ENCODE results near the gene IMPACT.

Gene IMPACT

DNA sequence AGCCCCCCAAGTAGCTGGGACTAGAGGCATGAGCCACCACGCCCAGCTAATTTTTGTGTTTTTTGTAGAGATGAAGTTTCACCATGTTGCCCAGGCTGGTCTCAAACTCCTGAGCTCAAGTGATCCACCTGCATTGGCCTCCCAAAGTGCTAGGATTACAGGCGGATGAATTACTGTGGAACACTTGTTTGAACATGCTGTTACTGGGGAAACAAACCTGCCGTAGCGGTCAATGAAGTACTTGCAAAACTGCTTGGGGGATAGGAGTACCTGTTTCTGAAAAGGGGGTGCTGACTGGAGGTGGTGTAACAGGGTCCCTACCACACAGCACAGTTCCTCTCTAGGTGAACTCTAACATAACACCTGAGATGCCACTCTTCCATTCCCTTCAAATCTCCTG, 5.9 kb upstream of the IMPACT start:
- H3K9me3 ChIP-seq (ENCODE audit: insufficient read depth, low read length): no peaks in the 10 kb centered on the region

DNA sequence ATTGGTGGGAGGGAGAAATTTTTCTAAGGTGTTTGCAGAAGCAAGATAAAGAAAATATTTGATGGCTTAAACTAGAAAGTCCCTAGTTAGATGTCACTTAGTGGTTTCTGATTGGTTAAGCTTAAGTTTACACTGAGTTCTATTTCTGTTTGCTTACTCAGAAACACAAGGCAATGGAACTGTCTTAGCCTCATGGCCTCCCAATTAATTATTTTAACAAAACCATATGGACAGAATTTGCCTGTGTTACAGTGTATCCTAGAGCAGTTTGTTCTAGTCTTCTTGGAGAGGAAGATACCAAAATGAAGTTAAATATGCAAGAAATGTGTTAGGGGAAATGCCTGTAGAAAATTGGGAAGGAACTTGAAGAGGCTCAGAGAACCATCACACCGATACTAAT, 4.6 kb upstream of the IMPACT start:
- H3K4me1 ChIP-seq (ENCODE audit: insufficient read depth, insufficient read length): no peaks in the 10 kb centered on the region
- TF ChIP-seq ZNF274 (IDR thresholded peaks at IDR 0.05; ENCODE audit: low read depth, low read length): no peak
- no peak for TF ChIP-seq SUZ12 (IDR thresholded peaks at IDR 0.05; ENCODE audit: extremely low read depth, insufficient read depth, insufficient read length)
- no peak for TF ChIP-seq YY1 (IDR thresholded peaks at IDR 0.05; ENCODE audit: insufficient read depth, insufficient read length)
- no peak overlapping the region for H3K4me3 ChIP-seq (ENCODE audit: insufficient read length, low read depth)
- H3K9me3 ChIP-seq (ENCODE audit: insufficient read depth, low read length): no peaks in the 10 kb centered on the region
- no peak overlapping the region for H3K9ac ChIP-seq (ENCODE audit: insufficient read length, low read depth)
- H3K27me3 ChIP-seq (ENCODE audit: insufficient read depth, insufficient read length): no peaks in the 10 kb centered on the region
- H3K36me3 ChIP-seq (ENCODE audit: insufficient read depth, insufficient read length, low read length): no peaks in the 10 kb centered on the region
- no peak for DNase-seq (ENCODE audit: low read depth, low spot score)

More for the DNA sequence above, 5.9 kb upstream of the IMPACT start:
- no peak for DNase-seq (ENCODE audit: low read depth, low spot score)
- Histone ChIP-seq H3K9ac (ENCODE audit: insufficient read length, low read depth) (no peak overlapping the region), H3K27me3 (ENCODE audit: insufficient read depth, insufficient read length) (no peaks in the 10 kb centered on the region), H3K4me3 (ENCODE audit: insufficient read length, low read depth) (no peak overlapping the region), H3K36me3 (ENCODE audit: insufficient read depth, insufficient read length, low read length) (no peaks in the 10 kb centered on the region), H3K4me1 (ENCODE audit: insufficient read depth, insufficient read length) (no peaks in the 10 kb centered on the region)
- TF ChIP-seq SUZ12 (IDR thresholded peaks at IDR 0.05; ENCODE audit: extremely low read depth, insufficient read depth, insufficient read length) (no peak), YY1 (IDR thresholded peaks at IDR 0.05; ENCODE audit: insufficient read depth, insufficient read length) (no peak), ZNF274 (IDR thresholded peaks at IDR 0.05; ENCODE audit: low read depth, low read length) (no peak)

DNA sequence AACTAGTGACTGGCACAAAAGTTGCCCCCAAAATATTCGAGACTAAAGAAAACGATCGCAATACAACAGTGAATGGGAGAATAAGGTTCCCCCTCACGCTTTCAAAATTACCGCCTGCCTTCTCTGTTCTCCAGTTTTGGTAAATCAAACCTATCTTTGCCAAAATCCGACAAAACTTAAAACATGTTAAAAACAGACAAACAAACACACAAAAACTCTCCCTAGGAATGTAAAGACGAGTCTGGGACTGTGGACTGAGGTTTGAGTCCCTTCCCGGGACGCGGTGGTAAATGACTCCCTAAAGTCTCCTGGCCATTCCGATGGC, 435 bp upstream of the IMPACT start:
- peak overlapping the region; percentile 97 for H3K9ac ChIP-seq (ENCODE audit: insufficient read length, low read depth)
- peak overlapping the region; percentile 84 for H3K4me3 ChIP-seq (ENCODE audit: insufficient read length, low read depth)
- H3K9me3 ChIP-seq (ENCODE audit: insufficient read depth, low read length): no peaks in the 10 kb centered on the region
- H3K4me1 ChIP-seq (ENCODE audit: insufficient read depth, insufficient read length): no peaks in the 10 kb centered on the region
- DNase-seq (ENCODE audit: low read depth, low spot score): no peak
- no peak for TF ChIP-seq SUZ12 (IDR thresholded peaks at IDR 0.05; ENCODE audit: extremely low read depth, insufficient read depth, insufficient read length)
- no peak for TF ChIP-seq ZNF274 (IDR thresholded peaks at IDR 0.05; ENCODE audit: low read depth, low read length)
- no peak for TF ChIP-seq YY1 (IDR thresholded peaks at IDR 0.05; ENCODE audit: insufficient read depth, insufficient read length)
- peaks cover 24% of the 10 kb centered on the region for H3K36me3 ChIP-seq (ENCODE audit: insufficient read depth, insufficient read length, low read length)
- H3K27me3 ChIP-seq (ENCODE audit: insufficient read depth, insufficient read length): no peaks in the 10 kb centered on the region

DNA sequence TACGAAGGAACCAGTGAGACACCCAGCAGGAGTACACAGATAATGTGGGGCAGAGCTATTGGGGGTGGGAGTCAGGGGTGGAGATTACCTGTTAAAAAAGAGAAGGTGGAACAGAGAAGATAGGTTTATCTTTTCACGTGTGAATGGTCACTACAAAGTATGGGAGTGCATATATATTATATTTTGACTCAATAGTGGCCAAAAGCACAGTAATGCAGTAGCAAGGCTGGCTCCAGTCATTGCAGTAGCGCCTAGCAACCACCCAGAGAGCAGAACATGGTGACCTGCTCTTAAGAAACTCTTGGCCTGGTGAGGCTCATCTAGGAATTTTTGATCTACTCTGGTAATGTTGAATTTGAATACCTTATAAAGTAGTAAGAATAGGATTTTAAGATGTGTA, 1.0 kb downstream of the IMPACT start:
- H3K36me3 ChIP-seq (ENCODE audit: insufficient read depth, insufficient read length, low read length): peaks cover 37% of the 10 kb centered on the region
- no peaks in the 10 kb centered on the region for H3K9me3 ChIP-seq (ENCODE audit: insufficient read depth, low read length)
- peak overlapping the region; percentile 97 for H3K9ac ChIP-seq (ENCODE audit: insufficient read length, low read depth)
- TF ChIP-seq ZNF274 (IDR thresholded peaks at IDR 0.05; ENCODE audit: low read depth, low read length) (no peak), YY1 (IDR thresholded peaks at IDR 0.05; ENCODE audit: insufficient read depth, insufficient read length) (no peak), SUZ12 (IDR thresholded peaks at IDR 0.05; ENCODE audit: extremely low read depth, insufficient read depth, insufficient read length) (no peak)
- no peaks in the 10 kb centered on the region for H3K4me1 ChIP-seq (ENCODE audit: insufficient read depth, insufficient read length)
- no peaks in the 10 kb centered on the region for H3K27me3 ChIP-seq (ENCODE audit: insufficient read depth, insufficient read length)
- DNase-seq (ENCODE audit: low read depth, low spot score): no peak
- peak overlapping the region; percentile 84 for H3K4me3 ChIP-seq (ENCODE audit: insufficient read length, low read depth)

DNA sequence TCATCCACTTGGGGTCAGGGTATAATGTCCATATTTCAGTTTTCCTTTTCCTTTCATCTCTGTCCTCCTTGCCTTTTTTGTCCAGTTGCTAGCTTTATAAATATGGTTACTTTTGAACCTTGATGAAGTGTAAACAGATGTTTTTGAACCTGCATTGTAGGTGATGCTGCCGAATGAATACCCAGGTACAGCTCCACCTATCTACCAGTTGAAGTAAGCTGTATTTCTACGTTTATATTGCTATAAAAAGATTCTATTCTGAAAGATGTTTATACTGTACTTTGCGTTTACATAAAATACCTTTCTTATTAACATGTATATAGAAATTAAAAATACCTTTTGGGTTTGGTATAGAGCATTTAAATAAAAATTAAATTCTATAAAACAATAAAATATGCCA, 2.2 kb downstream of the IMPACT start:
- Histone ChIP-seq H3K4me1 (ENCODE audit: insufficient read depth, insufficient read length) (no peaks in the 10 kb centered on the region), H3K9me3 (ENCODE audit: insufficient read depth, low read length) (no peaks in the 10 kb centered on the region), H3K4me3 (ENCODE audit: insufficient read length, low read depth) (no peak overlapping the region), H3K27me3 (ENCODE audit: insufficient read depth, insufficient read length) (no peaks in the 10 kb centered on the region), H3K9ac (ENCODE audit: insufficient read length, low read depth) (no peak overlapping the region), H3K36me3 (ENCODE audit: insufficient read depth, insufficient read length, low read length) (peaks cover 39% of the 10 kb centered on the region)
- TF ChIP-seq ZNF274 (IDR thresholded peaks at IDR 0.05; ENCODE audit: low read depth, low read length) (no peak), SUZ12 (IDR thresholded peaks at IDR 0.05; ENCODE audit: extremely low read depth, insufficient read depth, insufficient read length) (no peak), YY1 (IDR thresholded peaks at IDR 0.05; ENCODE audit: insufficient read depth, insufficient read length) (no peak)
- no peak for DNase-seq (ENCODE audit: low read depth, low spot score)

DNA sequence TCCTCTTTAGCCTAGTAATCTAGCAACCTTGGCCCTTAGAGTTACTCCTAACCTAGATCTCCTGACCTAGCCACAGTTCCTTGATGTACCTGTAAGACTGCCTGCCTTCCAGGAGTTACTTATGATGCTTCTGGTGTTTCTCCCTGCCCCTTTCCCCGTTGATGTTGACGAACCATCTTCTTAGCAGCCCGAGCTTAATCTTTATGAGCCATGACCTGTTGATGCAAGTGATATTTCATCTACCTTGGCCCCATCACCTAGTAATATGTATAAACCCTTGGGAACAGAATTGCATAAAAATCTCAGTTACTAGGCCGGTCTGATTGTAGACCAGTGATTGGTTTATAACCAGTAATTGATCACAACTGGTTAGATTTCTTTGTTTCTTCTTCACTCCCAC, 2.7 kb downstream of the IMPACT start:
- H3K27me3 ChIP-seq (ENCODE audit: insufficient read depth, insufficient read length): no peaks in the 10 kb centered on the region
- no peak for DNase-seq (ENCODE audit: low read depth, low spot score)
- no peaks in the 10 kb centered on the region for H3K9me3 ChIP-seq (ENCODE audit: insufficient read depth, low read length)
- no peaks in the 10 kb centered on the region for H3K4me1 ChIP-seq (ENCODE audit: insufficient read depth, insufficient read length)
- peaks cover 39% of the 10 kb centered on the region for H3K36me3 ChIP-seq (ENCODE audit: insufficient read depth, insufficient read length, low read length)
- no peak overlapping the region for H3K4me3 ChIP-seq (ENCODE audit: insufficient read length, low read depth)
- H3K9ac ChIP-seq (ENCODE audit: insufficient read length, low read depth): no peak overlapping the region
- TF ChIP-seq ZNF274 (IDR thresholded peaks at IDR 0.05; ENCODE audit: low read depth, low read length) (no peak), SUZ12 (IDR thresholded peaks at IDR 0.05; ENCODE audit: extremely low read depth, insufficient read depth, insufficient read length) (no peak), YY1 (IDR thresholded peaks at IDR 0.05; ENCODE audit: insufficient read depth, insufficient read length) (no peak)

DNA sequence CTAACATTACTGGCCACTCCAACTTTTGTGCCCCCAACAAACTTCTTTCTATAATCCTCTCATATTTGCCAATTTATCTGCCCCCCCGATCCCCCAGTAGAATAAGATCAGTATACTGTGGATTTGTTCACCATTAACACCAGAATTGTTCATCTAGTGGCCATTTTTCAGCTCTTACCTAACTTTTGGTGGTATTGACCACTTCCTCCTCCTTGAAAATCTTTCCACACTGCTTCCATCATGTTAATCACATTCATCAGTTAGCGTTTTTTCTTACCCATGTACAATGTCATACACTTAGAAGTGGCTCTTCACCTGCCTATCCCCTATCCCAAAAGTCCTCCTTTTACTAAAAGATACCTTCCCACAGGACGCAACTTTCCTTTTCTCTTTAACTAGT, 6.1 kb downstream of the IMPACT start:
- Histone ChIP-seq H3K36me3 (ENCODE audit: insufficient read depth, insufficient read length, low read length) (peaks cover 56% of the 10 kb centered on the region), H3K27me3 (ENCODE audit: insufficient read depth, insufficient read length) (no peaks in the 10 kb centered on the region), H3K4me3 (ENCODE audit: insufficient read length, low read depth) (no peak overlapping the region), H3K9ac (ENCODE audit: insufficient read length, low read depth) (no peak overlapping the region), H3K9me3 (ENCODE audit: insufficient read depth, low read length) (no peaks in the 10 kb centered on the region), H3K4me1 (ENCODE audit: insufficient read depth, insufficient read length) (no peaks in the 10 kb centered on the region)
- TF ChIP-seq SUZ12 (IDR thresholded peaks at IDR 0.05; ENCODE audit: extremely low read depth, insufficient read depth, insufficient read length) (no peak), YY1 (IDR thresholded peaks at IDR 0.05; ENCODE audit: insufficient read depth, insufficient read length) (no peak), ZNF274 (IDR thresholded peaks at IDR 0.05; ENCODE audit: low read depth, low read length) (no peak)
- no peak for DNase-seq (ENCODE audit: low read depth, low spot score)

DNA sequence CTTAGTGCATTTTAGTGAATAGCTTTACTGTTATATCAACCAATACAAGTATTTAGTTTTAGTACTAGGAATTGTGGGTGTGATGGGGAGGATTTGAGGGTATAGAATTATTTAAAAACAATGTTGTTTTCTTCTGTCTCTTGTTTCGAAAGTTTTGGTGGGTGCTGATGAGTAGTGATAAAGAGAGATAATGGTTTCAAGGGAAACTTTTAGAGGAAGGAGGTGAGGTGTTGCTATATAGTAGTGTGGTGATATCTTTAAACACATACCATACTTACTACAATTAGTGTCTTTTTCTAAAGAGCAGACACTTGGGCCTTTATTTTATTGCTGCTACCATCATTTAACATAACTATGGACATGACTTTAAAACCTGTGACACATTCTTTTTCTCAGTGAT, 10.5 kb downstream of the IMPACT start:
- no peak overlapping the region for H3K9ac ChIP-seq (ENCODE audit: insufficient read length, low read depth)
- DNase-seq (ENCODE audit: low read depth, low spot score): no peak
- H3K9me3 ChIP-seq (ENCODE audit: insufficient read depth, low read length): no peaks in the 10 kb centered on the region
- H3K4me1 ChIP-seq (ENCODE audit: insufficient read depth, insufficient read length): no peaks in the 10 kb centered on the region
- TF ChIP-seq YY1 (IDR thresholded peaks at IDR 0.05; ENCODE audit: insufficient read depth, insufficient read length) (no peak), SUZ12 (IDR thresholded peaks at IDR 0.05; ENCODE audit: extremely low read depth, insufficient read depth, insufficient read length) (no peak), ZNF274 (IDR thresholded peaks at IDR 0.05; ENCODE audit: low read depth, low read length) (no peak)
- peaks cover 46% of the 10 kb centered on the region for H3K36me3 ChIP-seq (ENCODE audit: insufficient read depth, insufficient read length, low read length)
- H3K27me3 ChIP-seq (ENCODE audit: insufficient read depth, insufficient read length): no peaks in the 10 kb centered on the region
- no peak overlapping the region for H3K4me3 ChIP-seq (ENCODE audit: insufficient read length, low read depth)
